SU-DHL-6 (cell line): ENCODE measurements around the gene ATG101.

Source experiments
- H2AFZ ChIP-seq: fragments of 200-600 bp; sonication (generic); 2 replicates; pipeline ENCODE4 v1.6.1; 2014; ENCODE audit warnings: low read depth, mild to moderate bottlenecking, moderate library complexity, mixed read lengths, antibody characterized with exemption, low read length; ENCODE audit not compliant: severe bottlenecking
- H3F3A ChIP-seq: fragments of 200-600 bp; shearing (Covaris generic); 2 replicates; pipeline ENCODE4 v1.6.0; 2016; ENCODE audit warnings: antibody characterized with exemption, mild to moderate bottlenecking; ENCODE audit not compliant: insufficient read depth
- H3K27ac ChIP-seq: fragments of 200-600 bp; sonication (generic); 2 replicates; pipeline ENCODE4 v1.5.1; 2016; ENCODE audit warnings: low read depth, mild to moderate bottlenecking, low read length, moderate library complexity, mixed read lengths
- H3K27me3 ChIP-seq: fragments of 200-600 bp; sonication (generic), shearing (Covaris generic); 2 replicates; pipeline ENCODE4 v1.6.0; 2014; ENCODE audit warnings: mild to moderate bottlenecking, low read length
- H3K36me3 ChIP-seq: fragments of 200-600 bp; sonication (generic); 2 replicates; pipeline ENCODE4 v1.6.1; 2014; ENCODE audit warnings: mild to moderate bottlenecking, low read length, mixed read lengths
- H3K4me2 ChIP-seq: fragments of 300-600, 200-600 bp; shearing (Covaris generic), sonication (generic); 2 replicates; pipeline ENCODE4 v1.6.0; 2014; ENCODE audit warnings: low read length, low read depth, mild to moderate bottlenecking; ENCODE audit not compliant: poor library complexity, severe bottlenecking
- H3K4me3 ChIP-seq: fragments of 200-600 bp; sonication (generic); 2 replicates; pipeline ENCODE4 v1.5.1; 2014; ENCODE audit warnings: antibody characterized with exemption, low read length, mild to moderate bottlenecking, mixed read lengths; ENCODE audit not compliant: insufficient read depth, poor library complexity, severe bottlenecking
- H3K79me2 ChIP-seq: fragments of 200-600 bp; sonication (generic); 2 replicates; pipeline ENCODE4 v1.6.1; 2014; ENCODE audit warnings: mild to moderate bottlenecking, low read length, moderate library complexity; ENCODE audit not compliant: insufficient read depth
- H3K9ac ChIP-seq: fragments of 200-600 bp; sonication (generic); 2 replicates; pipeline ENCODE4 v1.7.0; 2014; ENCODE audit warnings: mild to moderate bottlenecking, low read length
- H3K9me2 ChIP-seq: fragments of 200-600 bp; sonication (generic); replicated peaks from 2 replicates; pipeline ENCODE4 v1.6.1; 2014; ENCODE audit warnings: low read length; ENCODE audit not compliant: insufficient read depth
- H3K9me3 ChIP-seq: fragments of 200-600 bp; sonication (generic); 2 replicates; pipeline ENCODE4 v1.6.1; 2014; ENCODE audit warnings: low read length, mixed read lengths; ENCODE audit not compliant: insufficient read depth
- H4K20me1 ChIP-seq: fragments of 200-600 bp; sonication (generic); 2 replicates; pipeline ENCODE4 v1.6.1; 2014; ENCODE audit warnings: low read depth, mild to moderate bottlenecking, antibody characterized with exemption, low read length, moderate library complexity, mixed read lengths
- CTCF ChIP-seq: fragments of 200-600 bp; sonication (generic); IDR thresholded peaks from one replicate; pipeline ENCODE4 v1.5.1; 2017; ENCODE audit warnings: antibody characterized with exemption, mild to moderate bottlenecking, low read length, moderate library complexity; ENCODE audit not compliant: insufficient read depth, poor library complexity, severe bottlenecking
- EZH2phosphoT487 ChIP-seq: fragments of 200-600 bp; sonication (generic), shearing (Covaris generic); conservative IDR thresholded peaks from 2 replicates; pipeline ENCODE4 v1.6.1; 2018; ENCODE audit warnings: mild to moderate bottlenecking, antibody characterized with exemption, low read length, moderate library complexity, mixed read lengths

The ATG101 gene

GRCh38 chr12:52044292-52044983, 25.3 kb upstream of the ATG101 start:
- Histone ChIP-seq H3K4me2 (no peak overlapping the region), H3K9ac (no peak overlapping the region), H3K9me3 (no peaks in the 10 kb centered on the region), H3K27me3 (no peaks in the 10 kb centered on the region), H3F3A (no peaks in the 10 kb centered on the region), H2AFZ (no peak overlapping the region), H3K27ac (no peak overlapping the region), H3K9me2 (no peaks in the 10 kb centered on the region), H3K4me3 (no peak overlapping the region), H4K20me1 (no peaks in the 10 kb centered on the region), H3K36me3 (no peaks in the 10 kb centered on the region), H3K79me2 (no peaks in the 10 kb centered on the region)
- no peak for TF ChIP-seq EZH2phosphoT487
- TF ChIP-seq CTCF, result no peak

- no peaks in the 10 kb centered on the region for H3K79me2 ChIP-seq
- no peaks in the 10 kb centered on the region for H3K36me3 ChIP-seq
- no peaks in the 10 kb centered on the region for H3K9me3 ChIP-seq
- no peaks in the 10 kb centered on the region for H3K27me3 ChIP-seq
- no peaks in the 10 kb centered on the region for H4K20me1 ChIP-seq
- H3K4me2 ChIP-seq, result no peak overlapping the region
- H2AFZ ChIP-seq, result no peak overlapping the region
- H3F3A ChIP-seq, result no peaks in the 10 kb centered on the region
- H3K27ac ChIP-seq, result no peak overlapping the region
- no peaks in the 10 kb centered on the region for H3K9me2 ChIP-seq
- H3K9ac ChIP-seq, result no peak overlapping the region
- TF ChIP-seq CTCF (no peak), EZH2phosphoT487 (no peak)
- H3K4me3 ChIP-seq, result no peak overlapping the region
These were observed 24.0 kb upstream of the ATG101 start for GRCh38 chr12:52045794-52046199.

GRCh38 chr12:52046859-52047258, 22.9 kb upstream of the ATG101 start:
- H2AFZ ChIP-seq, result no peak overlapping the region
- no peaks in the 10 kb centered on the region for H3K9me2 ChIP-seq
- TF ChIP-seq EZH2phosphoT487 (no peak), CTCF (no peak)
- H3K4me3 ChIP-seq, result no peak overlapping the region
- no peak overlapping the region for H3K9ac ChIP-seq
- H3K4me2 ChIP-seq, result no peak overlapping the region
- H4K20me1 ChIP-seq, result no peaks in the 10 kb centered on the region
- H3K9me3 ChIP-seq, result no peaks in the 10 kb centered on the region
- no peak overlapping the region for H3K27ac ChIP-seq
- no peaks in the 10 kb centered on the region for H3K36me3 ChIP-seq
- no peaks in the 10 kb centered on the region for H3F3A ChIP-seq
- H3K27me3 ChIP-seq, result no peaks in the 10 kb centered on the region
- H3K79me2 ChIP-seq, result no peaks in the 10 kb centered on the region
